HepG2 (cell line): ENCODE results near the gene STK11. TPM values are rescaled to one million over a fixed set of nuclear protein-coding genes. Genes with fewer than 3 reads are reported as not detected.

ENCODE experiments used
- BRD4 ChIP-seq: sonication (generic); formaldehyde crosslinking; IDR thresholded peaks from 2 replicates; pipeline ENCODE4 v1.4.0; 2020; ENCODE audit warnings: missing genetic modification reagents
- CHCHD3 ChIP-seq: sonication (generic); formaldehyde crosslinking; IDR thresholded peaks from 2 replicates; pipeline ENCODE4 v1.8.0; 2022; ENCODE audit warnings: mild to moderate bottlenecking, missing genetic modification reagents, moderate library complexity
- MEF2D ChIP-seq: sonication (generic); formaldehyde crosslinking; IDR thresholded peaks from 2 replicates; pipeline ENCODE4 v1.5.1; 2020; ENCODE audit warnings: mild to moderate bottlenecking, missing genetic modification reagents
- MEIS1 ChIP-seq: sonication (generic); formaldehyde crosslinking; IDR thresholded peaks from 2 replicates; pipeline ENCODE4 v1.9.0; 2021; ENCODE audit warnings: mild to moderate bottlenecking, missing genetic modification reagents, moderate library complexity, borderline replicate concordance
- NAIF1 ChIP-seq: sonication (generic); formaldehyde crosslinking; IDR thresholded peaks from 2 replicates; pipeline ENCODE4 v1.5.0; 2020; ENCODE audit warnings: mild to moderate bottlenecking, missing genetic modification reagents, borderline replicate concordance
- RARA ChIP-seq: IDR thresholded peaks from 2 replicates; pipeline ENCODE4 v1.6.1; 2016; ENCODE audit warnings: missing genetic modification reagents, missing compliant biosample characterization
- TRAFD1 ChIP-seq: sonication (generic); formaldehyde crosslinking; IDR thresholded peaks from 2 replicates; pipeline ENCODE4 v1.5.1; 2020; ENCODE audit warnings: missing genetic modification reagents, mild to moderate bottlenecking, borderline replicate concordance
- ZNF253 ChIP-seq: sonication (generic); formaldehyde crosslinking; IDR thresholded peaks from 2 replicates; pipeline ENCODE4 v1.8.0; 2022; ENCODE audit warnings: mild to moderate bottlenecking, missing genetic modification reagents, borderline replicate concordance
- ZNF354B ChIP-seq: sonication (generic); formaldehyde crosslinking; IDR thresholded peaks from 2 replicates; pipeline ENCODE4 v1.8.0; 2022; ENCODE audit warnings: mild to moderate bottlenecking, missing genetic modification reagents
- ZNF598 ChIP-seq: sonication (generic); formaldehyde crosslinking; IDR thresholded peaks from 2 replicates; pipeline ENCODE4 v1.5.1; 2020; ENCODE audit warnings: mild to moderate bottlenecking, missing genetic modification reagents, borderline replicate concordance
- ZNF674 ChIP-seq: sonication (generic); formaldehyde crosslinking; IDR thresholded peaks from 2 replicates; pipeline ENCODE4 v1.5.0; 2020; ENCODE audit warnings: low read depth, mild to moderate bottlenecking, missing genetic modification reagents
- ZNF841 ChIP-seq: sonication (generic); formaldehyde crosslinking; IDR thresholded peaks from 2 replicates; pipeline ENCODE4 v1.8.1; 2023; ENCODE audit warnings: missing genetic modification reagents, borderline replicate concordance
- polyA plus RNA-seq, 8 experiments: library from polyadenylated mRNA; depleted of rRNA in 3 of 8; stranded (reverse) in 7 of 8; unstranded in 1 of 8; fragments of >200 nt; fragmentation: Illumina TruSeq in 4 of 8; extraction: Trizol in 4 of 8; gene quantifications; 2 replicates each; pipeline versions ENCODE4 v1.2.1 to v1.2.3, GENCODE V29; 2011 to 2016; ENCODE audit warnings: low read depth in 4 of 8, missing spikeins in 1 of 8, mixed read lengths in 1 of 8; ENCODE audit not compliant: insufficient read depth in 1 of 8
- total RNA-seq, 5 experiments: library from RNA; depleted of rRNA; stranded (reverse); fragments of >200 nt; fragmentation: Illumina TruSeq; extraction: Trizol; gene quantifications; 2 replicates each; pipeline ENCODE4 v1.2.3, GENCODE V29; 2016; ENCODE audit warnings: low read depth in 1 of 5
- TF ChIP-seq, protein P1 (sequence below): sonication (generic); formaldehyde crosslinking; IDR thresholded peaks from 2 replicates; pipeline ENCODE4 v1.9.0; 2021; ENCODE audit warnings: mild to moderate bottlenecking, missing genetic modification reagents
- TF ChIP-seq, protein P2 (sequence below): sonication (generic); formaldehyde crosslinking; IDR thresholded peaks from 2 replicates; pipeline ENCODE4 v1.5.0; 2020; ENCODE audit warnings: missing genetic modification reagents, mild to moderate bottlenecking, borderline replicate concordance
- TF ChIP-seq, protein P3 (sequence below): IDR thresholded peaks from 2 replicates; pipeline ENCODE4 v1.6.1; 2012; ENCODE audit warnings: low read depth, low read length, improper control_type of control experiment

The STK11 gene
- total and polyA plus RNA-seq, 2 of the 13 experiments (the other 11 are each of a cell fraction or from before 2014, with no cell fraction given), result 27.5 to 43.6 TPM

- TF ChIP-seq ZNF354B (CRISPR knock-in tag) (0 out of 2 replicates have a peak, but pooled peaks have one; percentile 79), ZNF674 (CRISPR knock-in tag) (no peak; the same call in none of the 2 replicates), MEF2D (no peak), MEIS1 (peak; percentile 76; the same call in 1 of the 2 replicates), ZNF598 (CRISPR knock-in tag) (peak; percentile 54; the same call in 1 of the 2 replicates), TRAFD1 (CRISPR knock-in tag) (no peak), ZNF841 (CRISPR knock-in tag) (no peak), NAIF1 (CRISPR knock-in tag) (no peak; the same call in 1 of the 2 replicates), RARA (peak; percentile 86), BRD4 (no peak), ZNF253 (CRISPR knock-in tag) (no peak), CHCHD3 (CRISPR knock-in tag) (0 out of 2 replicates have a peak, but pooled peaks have one; percentile 4)
- TF ChIP-seq, protein P1, sequence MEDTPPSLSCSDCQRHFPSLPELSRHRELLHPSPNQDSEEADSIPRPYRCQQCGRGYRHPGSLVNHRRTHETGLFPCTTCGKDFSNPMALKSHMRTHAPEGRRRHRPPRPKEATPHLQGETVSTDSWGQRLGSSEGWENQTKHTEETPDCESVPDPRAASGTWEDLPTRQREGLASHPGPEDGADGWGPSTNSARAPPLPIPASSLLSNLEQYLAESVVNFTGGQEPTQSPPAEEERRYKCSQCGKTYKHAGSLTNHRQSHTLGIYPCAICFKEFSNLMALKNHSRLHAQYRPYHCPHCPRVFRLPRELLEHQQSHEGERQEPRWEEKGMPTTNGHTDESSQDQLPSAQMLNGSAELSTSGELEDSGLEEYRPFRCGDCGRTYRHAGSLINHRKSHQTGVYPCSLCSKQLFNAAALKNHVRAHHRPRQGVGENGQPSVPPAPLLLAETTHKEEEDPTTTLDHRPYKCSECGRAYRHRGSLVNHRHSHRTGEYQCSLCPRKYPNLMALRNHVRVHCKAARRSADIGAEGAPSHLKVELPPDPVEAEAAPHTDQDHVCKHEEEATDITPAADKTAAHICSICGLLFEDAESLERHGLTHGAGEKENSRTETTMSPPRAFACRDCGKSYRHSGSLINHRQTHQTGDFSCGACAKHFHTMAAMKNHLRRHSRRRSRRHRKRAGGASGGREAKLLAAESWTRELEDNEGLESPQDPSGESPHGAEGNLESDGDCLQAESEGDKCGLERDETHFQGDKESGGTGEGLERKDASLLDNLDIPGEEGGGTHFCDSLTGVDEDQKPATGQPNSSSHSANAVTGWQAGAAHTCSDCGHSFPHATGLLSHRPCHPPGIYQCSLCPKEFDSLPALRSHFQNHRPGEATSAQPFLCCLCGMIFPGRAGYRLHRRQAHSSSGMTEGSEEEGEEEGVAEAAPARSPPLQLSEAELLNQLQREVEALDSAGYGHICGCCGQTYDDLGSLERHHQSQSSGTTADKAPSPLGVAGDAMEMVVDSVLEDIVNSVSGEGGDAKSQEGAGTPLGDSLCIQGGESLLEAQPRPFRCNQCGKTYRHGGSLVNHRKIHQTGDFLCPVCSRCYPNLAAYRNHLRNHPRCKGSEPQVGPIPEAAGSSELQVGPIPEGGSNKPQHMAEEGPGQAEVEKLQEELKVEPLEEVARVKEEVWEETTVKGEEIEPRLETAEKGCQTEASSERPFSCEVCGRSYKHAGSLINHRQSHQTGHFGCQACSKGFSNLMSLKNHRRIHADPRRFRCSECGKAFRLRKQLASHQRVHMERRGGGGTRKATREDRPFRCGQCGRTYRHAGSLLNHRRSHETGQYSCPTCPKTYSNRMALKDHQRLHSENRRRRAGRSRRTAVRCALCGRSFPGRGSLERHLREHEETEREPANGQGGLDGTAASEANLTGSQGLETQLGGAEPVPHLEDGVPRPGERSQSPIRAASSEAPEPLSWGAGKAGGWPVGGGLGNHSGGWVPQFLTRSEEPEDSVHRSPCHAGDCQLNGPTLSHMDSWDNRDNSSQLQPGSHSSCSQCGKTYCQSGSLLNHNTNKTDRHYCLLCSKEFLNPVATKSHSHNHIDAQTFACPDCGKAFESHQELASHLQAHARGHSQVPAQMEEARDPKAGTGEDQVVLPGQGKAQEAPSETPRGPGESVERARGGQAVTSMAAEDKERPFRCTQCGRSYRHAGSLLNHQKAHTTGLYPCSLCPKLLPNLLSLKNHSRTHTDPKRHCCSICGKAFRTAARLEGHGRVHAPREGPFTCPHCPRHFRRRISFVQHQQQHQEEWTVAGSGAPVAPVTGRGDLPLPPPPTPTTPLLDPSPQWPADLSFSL, result peak; percentile 65; the same call in 1 of the 2 replicates
- TF ChIP-seq, protein P2, sequence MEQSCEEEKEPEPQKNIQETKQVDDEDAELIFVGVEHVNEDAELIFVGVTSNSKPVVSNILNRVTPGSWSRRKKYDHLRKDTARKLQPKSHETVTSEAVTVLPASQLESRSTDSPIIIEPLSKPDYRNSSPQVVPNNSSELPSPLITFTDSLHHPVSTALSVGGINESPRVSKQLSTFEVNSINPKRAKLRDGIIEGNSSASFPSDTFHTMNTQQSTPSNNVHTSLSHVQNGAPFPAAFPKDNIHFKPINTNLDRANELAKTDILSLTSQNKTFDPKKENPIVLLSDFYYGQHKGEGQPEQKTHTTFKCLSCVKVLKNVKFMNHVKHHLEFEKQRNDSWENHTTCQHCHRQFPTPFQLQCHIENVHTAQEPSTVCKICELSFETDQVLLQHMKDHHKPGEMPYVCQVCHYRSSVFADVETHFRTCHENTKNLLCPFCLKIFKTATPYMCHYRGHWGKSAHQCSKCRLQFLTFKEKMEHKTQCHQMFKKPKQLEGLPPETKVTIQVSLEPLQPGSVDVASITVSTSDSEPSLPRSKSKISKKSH (CRISPR knock-in tag), result no peak
- TF ChIP-seq, protein P3, sequence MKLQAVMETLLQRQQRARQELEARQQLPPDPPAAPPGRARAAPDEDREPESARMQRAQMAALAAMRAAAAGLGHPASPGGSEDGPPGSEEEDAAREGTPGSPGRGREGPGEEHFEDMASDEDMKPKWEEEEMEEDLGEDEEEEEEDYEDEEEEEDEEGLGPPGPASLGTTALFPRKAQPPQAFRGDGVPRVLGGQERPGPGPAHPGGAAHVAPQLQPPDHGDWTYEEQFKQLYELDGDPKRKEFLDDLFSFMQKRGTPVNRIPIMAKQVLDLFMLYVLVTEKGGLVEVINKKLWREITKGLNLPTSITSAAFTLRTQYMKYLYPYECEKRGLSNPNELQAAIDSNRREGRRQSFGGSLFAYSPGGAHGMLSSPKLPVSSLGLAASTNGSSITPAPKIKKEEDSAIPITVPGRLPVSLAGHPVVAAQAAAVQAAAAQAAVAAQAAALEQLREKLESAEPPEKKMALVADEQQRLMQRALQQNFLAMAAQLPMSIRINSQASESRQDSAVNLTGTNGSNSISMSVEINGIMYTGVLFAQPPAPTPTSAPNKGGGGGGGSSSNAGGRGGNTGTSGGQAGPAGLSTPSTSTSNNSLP, result no peak
These were observed 60.7 kb downstream of the STK11 start (continued) for GRCh38 chr19:1266129-1266915.
